ENCODE measurements around the gene TMEM40.
A peak's percentile ranks its signal among the peaks of the same experiment; 100 is the strongest.

The TMEM40 gene

GRCh38 chr3:12771236-12771635, 12.2 kb upstream of the TMEM40 start:
- no peaks in the 10 kb centered on the region for H3K79me1 ChIP-seq (replicated peaks; ENCODE audit: low read length, poor library complexity, severe bottlenecking)
- no peak overlapping the region for H3K4me2 ChIP-seq (ENCODE audit: low read length, poor library complexity, severe bottlenecking)
- H3K36me3 ChIP-seq (ENCODE audit: control insufficient read depth in 1 of 2, insufficient read depth in 2 of 2, low read depth in 1 of 2, low read length in 2 of 2), result no peaks in the 10 kb centered on the region
- no peak overlapping the region for H3K9ac ChIP-seq (ENCODE audit: low read length)
- H2BK15ac ChIP-seq (ENCODE audit: low read depth, poor library complexity, severe bottlenecking), result no peak overlapping the region
- H2BK120ac ChIP-seq (ENCODE audit: low read depth, low read length), result no peak overlapping the region
- H3K27me3 ChIP-seq (ENCODE audit: control insufficient read depth in 1 of 2, insufficient read depth in 1 of 2, low read length in 2 of 2), result peaks cover 0 to 50% of the 10 kb centered on the region in 2 experiments
- 87% methylated on average over 9 of the region's 9 CpGs for WGBS
- no peak overlapping the region for H3K14ac ChIP-seq (ENCODE audit: low read length in 2 of 2)
- no peak overlapping the region for H2AK5ac ChIP-seq (ENCODE audit: low read length, severe bottlenecking)
- H3K4ac ChIP-seq (ENCODE audit: low read depth in 1 of 2, low read length in 2 of 2), result no peak overlapping the region
- H3K4me3 ChIP-seq (ENCODE audit: insufficient read depth in 1 of 2, low read depth in 1 of 2, low read length in 2 of 2), result no peak overlapping the region
- H3K4me1 ChIP-seq (ENCODE audit: control insufficient read depth, insufficient read depth, low read depth, low read length), result peaks cover 10% of the 10 kb centered on the region
- no peak overlapping the region for H2BK12ac ChIP-seq (ENCODE audit: low read length in 2 of 2)
- H4K91ac ChIP-seq (ENCODE audit: low read length), result no peak overlapping the region
- no peak overlapping the region for H3K23ac ChIP-seq (ENCODE audit: low read length in 2 of 2)
- H2BK5ac ChIP-seq (ENCODE audit: low read depth, low read length, poor library complexity, severe bottlenecking), result no peak overlapping the region
- DNase-seq, result no peak
- no peak overlapping the region for H3K18ac ChIP-seq (ENCODE audit: low read depth in 1 of 2, low read length in 2 of 2)
- no peak overlapping the region for H3K27ac ChIP-seq (ENCODE audit: low read length, poor library complexity, severe bottlenecking)
- no peak overlapping the region for H4K8ac ChIP-seq (ENCODE audit: low read length)
- H3K9me3 ChIP-seq (ENCODE audit: control insufficient read depth, low read length), result peaks cover 18% of the 10 kb centered on the region
- no peak overlapping the region for H2AFZ ChIP-seq (ENCODE audit: low read depth, low read length)

GRCh38 chr3:12769761-12770160, 10.7 kb upstream of the TMEM40 start:
- no peak overlapping the region for H3K4me3 ChIP-seq (ENCODE audit: insufficient read depth in 1 of 2, low read depth in 1 of 2, low read length in 2 of 2)
- H2AFZ ChIP-seq (ENCODE audit: low read depth, low read length), result no peak overlapping the region
- no peak overlapping the region for H2BK15ac ChIP-seq (ENCODE audit: low read depth, poor library complexity, severe bottlenecking)
- H3K23ac ChIP-seq (ENCODE audit: low read length in 2 of 2), result no peak overlapping the region
- H3K9me3 ChIP-seq (ENCODE audit: control insufficient read depth, low read length), result peaks cover 7% of the 10 kb centered on the region
- no peak overlapping the region for H3K14ac ChIP-seq (ENCODE audit: low read length in 2 of 2)
- peaks cover 12% of the 10 kb centered on the region for H3K4me1 ChIP-seq (ENCODE audit: control insufficient read depth, insufficient read depth, low read depth, low read length)
- H2BK5ac ChIP-seq (ENCODE audit: low read depth, low read length, poor library complexity, severe bottlenecking), result no peak overlapping the region
- H3K27me3 ChIP-seq (ENCODE audit: control insufficient read depth in 1 of 2, insufficient read depth in 1 of 2, low read length in 2 of 2), result peaks cover 0 to 37% of the 10 kb centered on the region in 2 experiments
- no peaks in the 10 kb centered on the region for H3K79me1 ChIP-seq (replicated peaks; ENCODE audit: low read length, poor library complexity, severe bottlenecking)
- H3K36me3 ChIP-seq (ENCODE audit: control insufficient read depth in 1 of 2, insufficient read depth in 2 of 2, low read depth in 1 of 2, low read length in 2 of 2), result no peaks in the 10 kb centered on the region
- H3K27ac ChIP-seq (ENCODE audit: low read length, poor library complexity, severe bottlenecking), result no peak overlapping the region
- no peak overlapping the region for H4K8ac ChIP-seq (ENCODE audit: low read length)
- WGBS, result 82% methylated on average over 1 of the region's 2 CpGs
- H3K18ac ChIP-seq (ENCODE audit: low read depth in 1 of 2, low read length in 2 of 2), result no peak overlapping the region
- no peak overlapping the region for H3K4ac ChIP-seq (ENCODE audit: low read depth in 1 of 2, low read length in 2 of 2)
- no peak overlapping the region for H2BK12ac ChIP-seq (ENCODE audit: low read length in 2 of 2)
- DNase-seq, result no peak
- H2BK120ac ChIP-seq (ENCODE audit: low read depth, low read length), result no peak overlapping the region
- H3K4me2 ChIP-seq (ENCODE audit: low read length, poor library complexity, severe bottlenecking), result no peak overlapping the region
- H4K91ac ChIP-seq (ENCODE audit: low read length), result no peak overlapping the region
- no peak overlapping the region for H2AK5ac ChIP-seq (ENCODE audit: low read length, severe bottlenecking)
- no peak overlapping the region for H3K9ac ChIP-seq (ENCODE audit: low read length)

- no peak overlapping the region for H2BK15ac ChIP-seq (ENCODE audit: low read depth, poor library complexity, severe bottlenecking)
- WGBS, result 41% methylated on average over 27 of the region's 54 CpGs
Observed at GRCh38 chr3:12768579-12769527, 9.8 kb upstream of the TMEM40 start.

GRCh38 chr3:12766541-12766940, 7.5 kb upstream of the TMEM40 start:
- H2BK5ac ChIP-seq (ENCODE audit: low read depth, low read length, poor library complexity, severe bottlenecking), result no peak overlapping the region
- H3K27me3 ChIP-seq (ENCODE audit: control insufficient read depth in 1 of 2, insufficient read depth in 1 of 2, low read length in 2 of 2), result peaks cover 0 to 16% of the 10 kb centered on the region in 2 experiments
- 74% methylated on average over 3 of the region's 6 CpGs for WGBS
- H3K4me2 ChIP-seq (ENCODE audit: low read length, poor library complexity, severe bottlenecking), result no peak overlapping the region
- H3K36me3 ChIP-seq (ENCODE audit: control insufficient read depth in 1 of 2, insufficient read depth in 2 of 2, low read depth in 1 of 2, low read length in 2 of 2), result no peaks in the 10 kb centered on the region
- DNase-seq, result no peak
- no peak overlapping the region for H4K91ac ChIP-seq (ENCODE audit: low read length)
- no peak overlapping the region for H3K4ac ChIP-seq (ENCODE audit: low read depth in 1 of 2, low read length in 2 of 2)
- H3K4me1 ChIP-seq (ENCODE audit: control insufficient read depth, insufficient read depth, low read depth, low read length), result peaks cover 15% of the 10 kb centered on the region
- H2AFZ ChIP-seq (ENCODE audit: low read depth, low read length), result no peak overlapping the region
- H3K9me3 ChIP-seq (ENCODE audit: control insufficient read depth, low read length), result no peaks in the 10 kb centered on the region
- no peak overlapping the region for H2BK15ac ChIP-seq (ENCODE audit: low read depth, poor library complexity, severe bottlenecking)
- H4K8ac ChIP-seq (ENCODE audit: low read length), result no peak overlapping the region
- H3K14ac ChIP-seq (ENCODE audit: low read length in 2 of 2), result no peak overlapping the region
- H3K4me3 ChIP-seq (ENCODE audit: insufficient read depth in 1 of 2, low read depth in 1 of 2, low read length in 2 of 2), result no peak overlapping the region
- H2BK12ac ChIP-seq (ENCODE audit: low read length in 2 of 2), result peak overlapping the region in 1 of 2 experiments; percentile 10
- H3K23ac ChIP-seq (ENCODE audit: low read length in 2 of 2), result no peak overlapping the region
- H3K9ac ChIP-seq (ENCODE audit: low read length), result no peak overlapping the region
- no peak overlapping the region for H3K27ac ChIP-seq (ENCODE audit: low read length, poor library complexity, severe bottlenecking)
- no peak overlapping the region for H3K18ac ChIP-seq (ENCODE audit: low read depth in 1 of 2, low read length in 2 of 2)
- H2BK120ac ChIP-seq (ENCODE audit: low read depth, low read length), result no peak overlapping the region
- H3K79me1 ChIP-seq (replicated peaks; ENCODE audit: low read length, poor library complexity, severe bottlenecking), result no peaks in the 10 kb centered on the region
- no peak overlapping the region for H2AK5ac ChIP-seq (ENCODE audit: low read length, severe bottlenecking)

More at GRCh38 chr3:12768579-12769527, 9.8 kb upstream of the TMEM40 start:
- Histone ChIP-seq H3K23ac (ENCODE audit: low read length in 2 of 2) (no peak overlapping the region), H3K9ac (ENCODE audit: low read length) (no peak overlapping the region), H2AFZ (ENCODE audit: low read depth, low read length) (peak overlapping the region; percentile 32), H4K91ac (ENCODE audit: low read length) (no peak overlapping the region), H3K18ac (ENCODE audit: low read depth in 1 of 2, low read length in 2 of 2) (no peak overlapping the region), H3K27me3 (ENCODE audit: control insufficient read depth in 1 of 2, insufficient read depth in 1 of 2, low read length in 2 of 2) (peaks cover 0 to 29% of the 10 kb centered on the region in 2 experiments), H3K9me3 (ENCODE audit: control insufficient read depth, low read length) (no peaks in the 10 kb centered on the region), H2BK12ac (ENCODE audit: low read length in 2 of 2) (no peak overlapping the region), H3K14ac (ENCODE audit: low read length in 2 of 2) (no peak overlapping the region), H2AK5ac (ENCODE audit: low read length, severe bottlenecking) (no peak overlapping the region), H2BK120ac (ENCODE audit: low read depth, low read length) (no peak overlapping the region), H2BK5ac (ENCODE audit: low read depth, low read length, poor library complexity, severe bottlenecking) (no peak overlapping the region), H3K4me2 (ENCODE audit: low read length, poor library complexity, severe bottlenecking) (peak overlapping the region; percentile 27), H3K4me3 (ENCODE audit: insufficient read depth in 1 of 2, low read depth in 1 of 2, low read length in 2 of 2) (no peak overlapping the region), H3K27ac (ENCODE audit: low read length, poor library complexity, severe bottlenecking) (no peak overlapping the region), H4K8ac (ENCODE audit: low read length) (no peak overlapping the region), H3K4me1 (ENCODE audit: control insufficient read depth, insufficient read depth, low read depth, low read length) (peaks cover 12% of the 10 kb centered on the region), H3K4ac (ENCODE audit: low read depth in 1 of 2, low read length in 2 of 2) (no peak overlapping the region), H3K36me3 (ENCODE audit: control insufficient read depth in 1 of 2, insufficient read depth in 2 of 2, low read depth in 1 of 2, low read length in 2 of 2) (no peaks in the 10 kb centered on the region), H3K79me1 (replicated peaks; ENCODE audit: low read length, poor library complexity, severe bottlenecking) (no peaks in the 10 kb centered on the region)
- DNase-seq, result no peak
